ENCODE measurements around the gene ERC2.

ERC2 gene

DNA sequence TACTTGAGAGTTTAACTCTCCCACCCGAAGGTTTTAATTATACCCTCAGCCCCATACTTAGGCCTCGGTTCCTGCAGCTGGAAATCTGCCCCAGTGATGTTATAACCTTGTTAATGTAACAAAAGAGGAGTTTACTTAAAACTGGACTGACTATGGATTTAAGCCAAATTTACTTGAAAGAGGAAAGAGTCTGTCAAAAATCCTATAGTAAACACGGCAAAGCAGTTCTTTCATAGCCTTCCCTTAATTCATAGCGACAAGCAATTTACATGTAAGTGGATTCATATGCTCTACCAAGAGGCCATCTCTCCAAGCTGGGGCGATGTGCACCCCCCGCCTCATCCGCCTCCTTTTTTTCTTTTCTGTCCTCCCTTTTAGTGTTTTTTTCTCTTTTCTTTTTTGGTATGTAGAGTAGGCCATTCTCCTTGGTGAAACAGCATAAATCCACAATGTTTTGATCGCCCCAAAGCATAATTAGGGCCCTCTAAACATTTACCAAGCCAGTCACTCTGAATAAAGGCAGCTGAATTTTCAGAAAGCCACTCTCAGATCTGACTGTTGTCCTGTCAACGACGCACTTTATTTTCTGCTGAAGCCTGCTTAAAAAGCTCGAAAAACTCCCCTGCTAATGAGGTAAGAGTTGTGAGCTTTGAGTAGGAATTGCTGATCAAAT lies 608.1 kb downstream of the ERC2 start:
- Histone ChIP-seq H3K27me3 (ENCODE audit: insufficient read depth, low read depth, severe bottlenecking) (no peaks in the 10 kb centered on the region), H3K9me3 (ENCODE audit: severe bottlenecking) (no peaks in the 10 kb centered on the region), H3K36me3 (no peaks in the 10 kb centered on the region), H3K4me3 (ENCODE audit: low read depth, low read length) (no peak overlapping the region), H3K27ac (no peak overlapping the region)
- TF ChIP-seq, protein P1, sequence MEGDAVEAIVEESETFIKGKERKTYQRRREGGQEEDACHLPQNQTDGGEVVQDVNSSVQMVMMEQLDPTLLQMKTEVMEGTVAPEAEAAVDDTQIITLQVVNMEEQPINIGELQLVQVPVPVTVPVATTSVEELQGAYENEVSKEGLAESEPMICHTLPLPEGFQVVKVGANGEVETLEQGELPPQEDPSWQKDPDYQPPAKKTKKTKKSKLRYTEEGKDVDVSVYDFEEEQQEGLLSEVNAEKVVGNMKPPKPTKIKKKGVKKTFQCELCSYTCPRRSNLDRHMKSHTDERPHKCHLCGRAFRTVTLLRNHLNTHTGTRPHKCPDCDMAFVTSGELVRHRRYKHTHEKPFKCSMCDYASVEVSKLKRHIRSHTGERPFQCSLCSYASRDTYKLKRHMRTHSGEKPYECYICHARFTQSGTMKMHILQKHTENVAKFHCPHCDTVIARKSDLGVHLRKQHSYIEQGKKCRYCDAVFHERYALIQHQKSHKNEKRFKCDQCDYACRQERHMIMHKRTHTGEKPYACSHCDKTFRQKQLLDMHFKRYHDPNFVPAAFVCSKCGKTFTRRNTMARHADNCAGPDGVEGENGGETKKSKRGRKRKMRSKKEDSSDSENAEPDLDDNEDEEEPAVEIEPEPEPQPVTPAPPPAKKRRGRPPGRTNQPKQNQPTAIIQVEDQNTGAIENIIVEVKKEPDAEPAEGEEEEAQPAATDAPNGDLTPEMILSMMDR (IDR thresholded peaks at IDR 0.05; ENCODE audit: low read depth, low read length) = no peak
- no peak for DNase-seq

DNA sequence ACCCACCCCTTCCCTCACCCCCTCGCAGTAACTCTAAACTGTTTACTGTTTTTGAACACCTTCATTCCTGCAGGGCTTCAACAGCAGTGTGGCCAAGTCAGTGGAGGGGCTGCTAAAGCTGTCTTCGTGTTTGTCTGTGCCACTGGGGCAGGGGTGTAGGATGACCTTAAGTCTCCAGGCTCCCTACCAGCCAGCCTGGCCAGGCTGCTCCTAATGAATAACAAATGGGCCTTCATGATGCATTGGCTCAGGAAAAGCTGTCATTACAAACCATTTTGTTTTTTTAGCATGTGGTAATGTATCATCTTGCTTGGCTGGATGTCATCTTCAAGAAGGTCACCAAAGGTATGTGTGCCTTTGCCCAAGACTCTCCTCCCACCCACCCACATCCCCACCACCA lies 609.0 kb downstream of the ERC2 start:
- no peak overlapping the region for H3K27ac ChIP-seq

DNA sequence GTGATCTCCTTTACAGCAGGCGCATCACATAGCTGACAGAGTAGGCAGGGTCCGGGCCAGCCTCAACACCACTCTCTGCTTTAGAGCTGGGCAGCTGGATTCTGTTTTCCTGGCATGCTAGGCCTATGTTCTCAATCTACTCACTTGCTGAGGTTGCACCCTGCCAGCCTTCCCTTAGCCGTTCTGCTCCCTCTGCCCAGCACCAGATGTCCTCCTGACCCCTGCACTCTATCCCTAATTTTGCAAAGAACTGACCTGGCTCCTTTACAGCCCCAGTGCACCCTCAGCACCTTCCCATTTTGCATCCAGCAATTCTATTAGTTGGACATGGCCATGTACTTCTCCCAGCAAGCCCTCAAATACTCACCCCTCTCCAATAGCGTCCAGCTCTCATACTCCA lies 609.5 kb downstream of the ERC2 start:
- TF ChIP-seq, protein P1 (IDR thresholded peaks at IDR 0.05; ENCODE audit: low read depth, low read length) = no peak
- Histone ChIP-seq H3K4me3 (ENCODE audit: low read depth, low read length) (no peak overlapping the region), H3K27ac (no peak overlapping the region), H3K9me3 (ENCODE audit: severe bottlenecking) (no peaks in the 10 kb centered on the region), H3K27me3 (ENCODE audit: insufficient read depth, low read depth, severe bottlenecking) (no peaks in the 10 kb centered on the region), H3K36me3 (no peaks in the 10 kb centered on the region)
- no peak for DNase-seq

More for the DNA sequence above, 609.0 kb downstream of the ERC2 start:
- H3K9me3 ChIP-seq (ENCODE audit: severe bottlenecking) = no peaks in the 10 kb centered on the region
- no peaks in the 10 kb centered on the region for H3K27me3 ChIP-seq (ENCODE audit: insufficient read depth, low read depth, severe bottlenecking)
- TF ChIP-seq, protein P1 (IDR thresholded peaks at IDR 0.05; ENCODE audit: low read depth, low read length) = no peak
- H3K36me3 ChIP-seq = no peaks in the 10 kb centered on the region
- no peak for DNase-seq
- H3K4me3 ChIP-seq (ENCODE audit: low read depth, low read length) = no peak overlapping the region

DNA sequence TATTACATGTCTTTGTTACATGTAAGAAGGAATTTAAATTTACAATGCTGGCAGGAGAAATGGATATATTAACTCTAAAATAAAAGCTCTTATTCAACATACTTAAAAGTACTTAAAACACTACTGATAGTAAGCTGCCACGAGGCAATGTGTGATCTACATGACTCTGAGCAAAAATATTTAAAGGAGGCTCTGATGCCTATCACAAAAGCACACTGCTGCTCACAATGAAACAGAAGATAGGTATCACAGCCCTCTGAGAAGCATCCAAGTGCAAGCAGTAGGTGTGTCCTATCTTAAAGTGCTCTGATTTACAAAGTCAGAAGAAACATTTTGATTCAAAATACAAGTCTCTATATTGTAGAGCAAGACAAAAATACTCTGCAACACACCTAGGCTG lies 610.0 kb downstream of the ERC2 start:
- Histone ChIP-seq H3K9me3 (ENCODE audit: severe bottlenecking) (no peaks in the 10 kb centered on the region), H3K27ac (no peak overlapping the region), H3K27me3 (ENCODE audit: insufficient read depth, low read depth, severe bottlenecking) (no peaks in the 10 kb centered on the region), H3K4me3 (ENCODE audit: low read depth, low read length) (no peak overlapping the region), H3K36me3 (no peaks in the 10 kb centered on the region)
- TF ChIP-seq, protein P1 (IDR thresholded peaks at IDR 0.05; ENCODE audit: low read depth, low read length) = no peak
- DNase-seq = no peak

DNA sequence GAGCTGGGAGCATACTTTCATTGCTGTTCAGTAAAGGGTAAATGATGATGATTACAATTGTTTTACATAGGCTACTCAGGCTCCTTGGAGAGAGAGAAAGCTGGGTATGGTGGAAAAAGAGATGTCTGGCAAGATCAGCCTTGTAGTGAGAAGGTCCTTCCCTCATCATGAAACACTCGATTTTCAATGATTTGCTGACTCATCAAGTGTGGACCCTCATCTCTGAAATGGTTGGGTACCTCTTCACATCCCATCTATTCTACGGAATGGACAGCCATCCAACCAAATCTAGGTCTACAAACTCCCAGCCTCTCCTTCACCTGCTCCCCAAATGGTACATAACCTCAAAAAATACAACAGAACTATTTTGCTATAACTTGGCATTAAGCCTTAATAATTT lies 610.6 kb downstream of the ERC2 start:
- TF ChIP-seq, protein P1 (IDR thresholded peaks at IDR 0.05; ENCODE audit: low read depth, low read length) = no peak
- H3K9me3 ChIP-seq (ENCODE audit: severe bottlenecking) = no peaks in the 10 kb centered on the region
- H3K36me3 ChIP-seq = no peaks in the 10 kb centered on the region
- DNase-seq = no peak
- H3K27me3 ChIP-seq (ENCODE audit: insufficient read depth, low read depth, severe bottlenecking) = no peaks in the 10 kb centered on the region
- no peak overlapping the region for H3K4me3 ChIP-seq (ENCODE audit: low read depth, low read length)
- H3K27ac ChIP-seq = no peak overlapping the region

DNA sequence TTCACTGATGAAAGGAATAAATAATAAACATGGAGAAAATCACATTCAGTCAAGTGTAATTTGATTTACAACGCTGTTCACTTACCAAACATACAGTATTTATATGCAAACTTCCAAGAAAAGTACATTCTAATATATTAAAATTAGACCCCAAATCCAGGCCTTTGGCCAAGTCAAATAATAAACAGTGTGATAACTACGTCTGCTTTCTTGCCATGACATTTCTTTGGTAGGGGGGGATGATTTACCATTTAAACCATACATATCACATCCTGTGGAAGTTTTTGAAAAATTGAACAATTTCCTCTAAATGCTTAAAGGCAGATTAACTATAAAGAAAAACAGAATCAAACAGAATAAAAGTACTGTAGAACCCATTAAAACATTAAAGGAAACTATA lies 613.0 kb downstream of the ERC2 start:
- TF ChIP-seq, protein P1 (IDR thresholded peaks at IDR 0.05; ENCODE audit: low read depth, low read length) = no peak
- H3K27ac ChIP-seq = no peak overlapping the region
- no peaks in the 10 kb centered on the region for H3K9me3 ChIP-seq (ENCODE audit: severe bottlenecking)
- DNase-seq = no peak
- H3K36me3 ChIP-seq = no peaks in the 10 kb centered on the region
- no peaks in the 10 kb centered on the region for H3K27me3 ChIP-seq (ENCODE audit: insufficient read depth, low read depth, severe bottlenecking)
- H3K4me3 ChIP-seq (ENCODE audit: low read depth, low read length) = no peak overlapping the region

All from WERI-Rb-1 (cell line).